AG08395 (cell line): ENCODE data around the gene SRPK1.
"Not testable (repeated sequence)": the region's sequence is repeated elsewhere in the genome, so short reads cannot be mapped to it uniquely, and the experiment has no call there.

Experiments
- DNase-seq: peaks from one replicate; pipeline ENCODE4 v3.0.0; 2012; ENCODE audit warnings: mixed read lengths, low spot score

Gene SRPK1

DNA sequence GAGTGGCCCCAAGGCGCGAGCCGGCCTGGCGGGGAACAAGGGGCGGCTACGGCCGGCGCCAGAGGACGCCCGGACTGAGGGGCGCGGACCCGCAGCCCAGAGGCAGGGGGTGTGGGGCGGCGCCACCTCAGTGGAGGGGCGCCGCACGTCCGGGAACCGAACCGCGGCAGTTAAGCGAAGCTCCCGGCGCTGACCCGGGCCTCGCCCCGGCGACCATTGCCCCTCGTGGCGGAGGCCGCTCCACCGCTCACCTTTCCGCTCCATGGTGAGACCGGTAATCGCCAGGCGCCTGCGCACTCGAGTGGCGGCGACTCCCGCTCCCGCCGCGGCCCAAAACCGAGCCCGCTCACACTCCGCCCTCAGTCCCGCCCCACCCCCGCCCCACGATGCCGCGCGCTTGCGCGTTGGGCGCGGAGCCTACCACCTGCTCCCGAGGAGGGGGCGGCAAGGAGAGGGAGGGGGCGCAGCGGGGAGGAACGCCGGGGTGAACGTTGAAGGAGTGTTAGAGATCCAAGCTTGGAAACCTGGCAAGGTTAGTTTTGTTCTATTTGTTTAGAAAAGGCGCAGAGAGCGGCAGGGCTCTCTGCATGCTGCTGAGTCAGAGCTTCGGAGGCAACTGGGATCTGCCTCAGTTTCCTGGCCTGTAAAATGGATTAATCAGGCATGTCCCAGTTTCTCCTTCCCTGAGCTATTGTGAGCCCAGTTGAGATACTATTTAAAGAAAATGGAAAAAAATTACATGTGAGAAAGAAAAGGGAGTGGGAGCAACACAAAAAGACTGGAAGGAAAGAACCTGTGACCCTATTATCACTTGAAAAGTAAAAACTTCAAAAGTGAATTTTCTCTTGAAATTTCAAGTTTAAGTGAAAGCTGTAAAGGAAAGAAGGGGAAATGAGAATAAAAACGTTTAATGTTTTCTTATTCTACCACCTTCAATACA lies at the start of gene SRPK1:
Gene SRPK1, minus strand, starts transcription at position 306 of the 940 bp plus-strand sequence. Its CDS starts 42 bp downstream, at position 264.
- peak; percentile 97 for DNase-seq

DNA sequence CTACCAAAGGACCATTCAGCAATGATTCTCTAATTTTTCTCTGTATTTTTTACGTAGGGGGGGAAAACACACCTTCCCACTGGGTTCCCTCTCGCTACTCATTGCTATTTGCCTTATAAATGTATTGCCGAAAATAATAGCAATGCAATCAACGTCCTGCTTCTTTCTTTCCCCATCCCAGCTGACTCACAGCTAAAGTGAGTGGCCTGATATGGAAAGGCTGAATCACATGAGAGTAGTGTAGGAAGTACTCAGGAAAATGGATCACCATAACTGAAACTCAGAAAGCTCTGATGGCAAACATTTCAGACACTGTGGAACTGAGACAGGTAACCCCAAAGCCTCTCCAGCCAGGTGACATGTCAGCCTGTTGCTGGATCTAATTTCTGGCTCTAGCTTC lies 49.3 kb upstream of the SRPK1 start:
- peak; percentile 63 for DNase-seq

DNA sequence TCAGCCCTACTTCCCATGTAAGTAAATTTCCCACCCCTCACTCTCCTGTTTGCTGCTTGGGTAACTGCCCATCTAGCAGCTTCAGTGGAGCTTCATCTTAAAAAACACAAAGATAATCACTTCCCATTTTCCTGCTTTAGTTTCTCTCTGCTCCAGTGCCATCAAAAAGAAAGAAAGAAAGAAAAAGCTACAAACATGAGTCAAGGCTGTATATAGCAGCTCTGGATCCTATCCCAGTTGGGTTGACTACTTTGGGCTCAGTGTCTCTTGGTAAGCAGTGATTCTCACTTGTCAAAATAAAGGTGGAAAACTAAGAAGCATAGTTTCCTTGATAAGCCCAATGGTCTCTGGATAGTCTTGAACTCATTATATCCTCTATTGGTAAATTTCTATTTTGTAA lies 48.7 kb upstream of the SRPK1 start:
- no peak for DNase-seq

DNA sequence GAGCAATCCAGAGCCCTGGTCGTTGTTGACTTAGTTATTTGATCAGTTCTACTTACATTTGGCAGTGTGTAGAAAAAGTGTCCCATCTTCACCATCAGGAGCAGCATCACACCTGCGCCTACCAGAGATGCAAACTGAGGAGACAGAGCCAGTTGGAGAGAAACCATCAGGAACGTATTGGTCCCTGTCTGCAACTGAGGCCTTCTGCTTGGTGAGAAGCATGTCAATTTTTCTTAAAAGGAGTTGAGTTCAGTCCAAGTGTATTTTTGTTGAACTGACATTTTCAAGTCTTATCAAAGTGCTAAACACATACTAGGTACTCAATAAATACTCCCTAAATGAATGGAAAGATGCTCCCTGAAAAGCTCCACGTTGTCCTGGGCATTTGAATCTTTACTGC lies 47.9 kb upstream of the SRPK1 start:
- no peak for DNase-seq

GRCh38 chr6:35967076-35967774 lies 46.3 kb upstream of the SRPK1 start:
- no peak for DNase-seq

- no peak for DNase-seq
Observed at GRCh38 chr6:35962779-35963560, 42.1 kb upstream of the SRPK1 start.

DNA sequence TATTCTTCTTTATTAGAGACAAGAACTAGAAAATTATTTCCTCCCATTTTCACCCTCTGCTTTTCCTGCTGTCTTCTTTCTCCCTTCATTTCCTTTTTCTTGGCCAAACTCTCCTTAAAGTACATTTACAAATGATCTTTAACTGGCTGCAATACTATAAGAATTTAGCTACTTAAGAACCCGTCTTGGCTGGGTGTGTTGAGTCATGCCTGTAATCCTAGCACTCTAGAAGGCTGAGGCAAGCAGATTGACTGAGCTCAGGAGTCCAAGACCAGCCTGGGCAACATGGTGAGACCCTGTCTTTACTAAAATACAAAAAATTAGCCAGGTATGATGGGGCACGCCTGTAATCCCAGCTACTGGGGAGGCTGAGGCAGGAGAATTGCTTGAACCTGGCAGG lies 39.3 kb upstream of the SRPK1 start:
- no peak for DNase-seq

DNA sequence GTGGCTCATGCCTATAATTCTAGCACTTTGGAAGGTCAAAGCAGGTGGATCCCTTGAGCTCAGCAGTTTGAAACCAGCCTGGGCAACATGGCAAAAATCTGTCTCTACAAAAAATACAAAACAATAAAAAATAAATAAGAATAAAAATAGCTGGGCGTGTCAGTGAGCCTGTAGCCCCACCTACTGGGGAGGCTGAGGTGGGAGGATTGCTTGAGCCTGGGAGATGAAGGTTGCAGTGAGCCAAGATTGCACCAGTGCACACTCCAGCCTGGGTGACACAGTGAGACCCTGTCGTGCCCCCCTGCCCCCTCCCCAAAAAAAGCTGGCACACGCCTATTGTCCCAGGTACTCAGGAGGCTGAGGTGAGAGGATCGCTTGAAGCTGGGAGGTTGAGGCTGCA lies 35.1 kb upstream of the SRPK1 start:
- no peak for DNase-seq

GRCh38 chr6:35955521-35955920 lies 34.6 kb upstream of the SRPK1 start:
- no peak for DNase-seq

DNA sequence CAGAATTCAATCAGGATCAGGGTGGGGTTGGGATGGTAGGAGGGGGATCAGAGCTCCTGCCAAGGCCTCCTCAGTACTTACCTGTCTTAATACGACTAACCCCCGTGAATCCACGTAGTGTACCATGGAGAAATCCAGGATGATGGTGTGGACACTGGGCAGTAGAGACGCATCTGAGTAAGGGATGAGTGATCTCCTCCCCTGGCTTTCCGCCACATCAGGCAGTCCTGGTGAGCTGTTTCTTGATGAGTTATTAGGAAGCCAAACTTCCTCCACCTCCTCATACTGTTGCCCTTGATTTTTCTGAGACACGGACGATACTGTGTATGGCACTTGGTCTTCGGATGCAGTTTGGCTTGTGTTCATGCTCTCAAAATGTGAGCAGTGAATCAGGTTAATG lies 34.2 kb upstream of the SRPK1 start:
- peak; percentile 11 for DNase-seq

DNA sequence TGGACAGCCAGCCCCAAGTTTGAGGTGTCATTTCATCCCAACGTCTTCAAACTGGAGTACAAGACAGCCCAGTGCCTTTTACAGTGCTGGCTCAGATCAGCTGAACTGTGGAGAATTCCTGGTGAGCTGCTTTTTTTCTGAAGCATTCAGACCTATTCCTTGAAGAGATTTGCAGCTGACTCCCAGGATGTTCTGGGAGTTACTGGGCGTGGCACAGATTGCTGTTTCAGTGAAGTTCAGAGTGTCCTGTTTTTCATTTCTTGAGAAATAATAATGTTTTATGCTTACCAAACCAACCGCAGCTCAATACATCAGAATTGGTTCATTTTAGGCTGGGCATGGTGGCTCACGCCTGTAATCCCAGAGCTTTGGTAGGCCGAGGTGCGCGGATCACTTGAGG lies 33.4 kb upstream of the SRPK1 start:
- DNase-seq: no peak

GRCh38 chr6:35948725-35949124 lies 27.8 kb upstream of the SRPK1 start:
- no peak for DNase-seq

DNA sequence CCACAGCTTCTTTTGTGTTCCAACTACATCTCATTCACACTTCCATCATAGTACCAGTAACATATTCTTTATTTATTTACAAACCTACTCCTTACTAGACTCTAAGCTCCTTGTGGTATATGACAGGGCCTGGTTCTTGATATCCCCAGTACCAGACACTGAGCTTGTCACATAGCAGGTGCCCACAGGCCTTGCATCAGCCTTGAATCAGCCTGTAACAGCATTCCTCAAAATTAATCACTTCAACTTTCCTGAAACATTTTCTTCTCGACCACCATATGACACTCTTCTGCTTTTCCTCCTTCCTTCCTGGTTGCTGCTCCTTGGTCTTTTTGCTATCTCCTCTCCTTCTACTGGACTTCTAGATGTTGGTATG lies 24.7 kb upstream of the SRPK1 start:
- no peak for DNase-seq

- DNase-seq: no peak
Observed at GRCh38 chr6:35943390-35943789, 22.5 kb upstream of the SRPK1 start.

DNA sequence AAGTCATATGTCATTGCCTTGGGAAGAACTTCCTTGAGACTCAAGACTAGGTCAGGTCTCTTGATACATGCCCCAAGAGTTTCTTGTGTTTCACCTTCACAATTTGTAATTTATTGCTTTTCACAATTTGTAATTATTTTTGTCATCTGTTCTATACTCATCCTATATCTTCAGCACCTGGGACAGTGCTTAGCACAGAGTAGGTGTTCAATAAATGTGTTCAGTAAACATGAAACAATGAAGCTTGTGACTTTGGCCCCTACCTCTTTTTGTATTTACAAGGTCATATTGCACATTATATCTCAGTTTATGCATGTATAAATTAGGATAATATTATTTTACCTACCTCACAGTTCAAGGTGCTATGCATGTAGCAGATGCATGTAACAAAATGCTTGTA lies 21.5 kb upstream of the SRPK1 start:
- no peak for DNase-seq

DNA sequence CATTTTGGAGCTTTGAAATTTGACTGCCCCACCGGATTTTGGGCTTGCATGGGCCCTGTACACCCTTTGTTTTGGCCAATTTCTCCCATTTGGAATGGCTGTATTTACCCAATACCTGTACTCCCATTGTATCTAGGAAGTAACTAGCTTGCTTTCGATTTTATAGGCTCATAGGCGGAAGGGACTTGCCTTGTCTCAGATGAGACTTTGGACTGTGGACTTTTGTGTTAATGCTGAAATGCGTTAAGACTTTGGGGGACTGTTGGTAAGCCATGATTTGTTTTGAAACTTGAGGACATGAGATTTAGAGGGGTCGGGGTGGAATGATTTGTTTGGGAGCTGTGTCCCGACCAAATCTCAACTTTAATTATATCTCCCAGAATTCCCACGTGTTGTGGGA lies 20.3 kb upstream of the SRPK1 start:
- not testable (repeated sequence) for DNase-seq

- not testable (repeated sequence) for DNase-seq
Observed at GRCh38 chr6:35940014-35940413, 19.1 kb upstream of the SRPK1 start.

- not testable (repeated sequence) for DNase-seq
Observed at GRCh38 chr6:35939259-35939658, 18.4 kb upstream of the SRPK1 start.

GRCh38 chr6:35936681-35937359 lies 15.9 kb upstream of the SRPK1 start:
- DNase-seq: no peak

DNA sequence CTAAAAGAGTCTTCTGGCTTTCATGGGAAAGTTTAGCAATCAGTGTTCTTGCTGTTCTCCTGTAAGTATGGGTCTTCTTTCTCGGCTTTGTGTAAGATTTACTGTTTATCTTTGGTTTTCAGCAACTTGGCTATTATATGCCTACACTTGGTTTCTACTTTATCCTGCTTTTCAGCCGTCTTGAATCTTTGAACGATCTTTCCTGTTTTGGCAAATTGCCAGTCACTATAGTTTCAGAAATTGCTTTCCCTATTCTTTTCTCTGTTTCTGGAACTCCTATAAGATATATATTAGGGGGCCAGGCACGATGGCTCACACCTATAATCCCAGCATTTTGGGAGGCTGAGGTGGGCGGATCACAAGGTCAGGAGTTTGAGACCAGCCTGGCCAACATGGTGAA lies 14.6 kb upstream of the SRPK1 start:
- no peak for DNase-seq

DNA sequence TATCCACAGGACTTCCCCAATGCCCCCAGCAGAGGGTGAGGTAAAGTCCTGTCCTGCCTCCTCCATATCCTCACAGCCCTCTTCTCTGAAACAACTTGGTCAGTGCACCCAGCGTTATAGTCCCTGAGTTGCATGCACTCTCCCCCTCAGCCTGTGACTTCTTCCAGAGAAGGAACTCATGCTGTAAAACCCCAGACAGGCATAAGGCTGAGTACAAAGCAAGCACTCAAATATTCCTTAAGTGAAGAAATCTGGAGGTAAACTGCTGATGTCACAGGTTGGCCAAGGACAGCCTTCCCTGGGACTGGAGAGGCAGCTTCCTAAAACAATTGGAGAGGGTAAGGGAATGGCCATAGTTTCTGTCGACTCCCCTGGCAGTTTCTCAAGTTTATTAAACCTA lies 12.9 kb upstream of the SRPK1 start:
- no peak for DNase-seq

- DNase-seq: not testable (repeated sequence)
Observed at GRCh38 chr6:35931873-35932272, 11.0 kb upstream of the SRPK1 start.
